OCI-LY7 (cell line): ENCODE measurements around the gene RAD51B.

ENCODE experiments used
- CTCF ChIP-seq: fragments of 200-600 bp; sonication (generic); conservative IDR thresholded peaks from 2 replicates; pipeline ENCODE4 v1.5.1; 2014; ENCODE audit warnings: mild to moderate bottlenecking, antibody characterized with exemption, low read length, moderate library complexity, mixed read lengths
- EZH2phosphoT487 ChIP-seq: fragments of 200-600 bp; sonication (generic); IDR thresholded peaks from 2 replicates; pipeline ENCODE4 v1.6.1; 2018; ENCODE audit warnings: low read depth, borderline replicate concordance, mild to moderate bottlenecking, mixed run types, antibody characterized with exemption, low read length, moderate library complexity, mixed read lengths

- TF ChIP-seq CTCF (no peak), EZH2phosphoT487 (no peak)
Measured at GRCh38 chr14:68264260-68264569, 444.6 kb downstream of the RAD51B start.
